PC-9 (cell line): ENCODE measurements around the gene BEST2. TPM values are rescaled to one million over a fixed set of nuclear protein-coding genes. Genes with fewer than 3 reads are reported as not detected.

Experiments used
- BruUV-seq: library from RNA; stranded (reverse); fragments of 400-500 nt; replicated peaks from 2 replicates; lab custom pipeline; 2021; lab: Mats Ljungman, UMichigan
- CTCF ChIA-PET: fragments of 300-600 bp; sonication (Branson Sonifier 250); formaldehyde crosslinking; loops from one replicate; lab custom pipeline; 2022; ENCODE audit warnings: antibody characterized with exemption; lab: Charles Lee
- POLR2A ChIA-PET: fragments of 300-600 bp; sonication (Branson Sonifier 250); formaldehyde crosslinking; loops from one replicate; lab custom pipeline; 2022; ENCODE audit warnings: antibody characterized with exemption; ENCODE audit not compliant: unreplicated experiment; lab: Charles Lee
- DNase-seq, 2 experiments: peaks; one replicate each; pipeline versions ENCODE4 v3.0.0 to v3.0.0-alpha.2; 2015 to 2022; ENCODE audit warnings: mixed read lengths in 1 of 2
- H2AFZ ChIP-seq: fragments of 200-600 bp; sonication (generic); 2 replicates; pipeline ENCODE4 v1.8.1; 2017; ENCODE audit warnings: antibody characterized with exemption
- H3F3A ChIP-seq: fragments of 200-600 bp; sonication (generic); 2 replicates; pipeline ENCODE4 v1.8.1; 2017; ENCODE audit warnings: antibody characterized with exemption, mild to moderate bottlenecking, low read depth; ENCODE audit not compliant: insufficient read depth
- H3K27ac ChIP-seq: fragments of 200-600 bp; sonication (generic); 2 replicates; pipeline ENCODE4 v1.6.1; 2016; ENCODE audit warnings: mixed run types
- H3K27me3 ChIP-seq: fragments of 200-600 bp; sonication (generic); 2 replicates; pipeline ENCODE4 v1.6.1; 2016; ENCODE audit warnings: low read depth, mixed run types; ENCODE audit not compliant: insufficient read depth
- H3K36me3 ChIP-seq: fragments of 200-600 bp; sonication (generic); 2 replicates; pipeline ENCODE4 v1.6.1; 2016; ENCODE audit warnings: low read depth, mixed run types
- H3K4me1 ChIP-seq: fragments of 200-600 bp; sonication (generic); replicated peaks from 2 replicates; pipeline ENCODE4 v1.6.1; 2016; ENCODE audit warnings: mixed run types; ENCODE audit not compliant: insufficient read depth
- H3K4me2 ChIP-seq: fragments of 200-600 bp; sonication (generic); 2 replicates; pipeline ENCODE4 v1.6.1; 2017; ENCODE audit warnings: mixed run types
- H3K4me3 ChIP-seq: fragments of 200-600 bp; sonication (generic); 2 replicates; pipeline ENCODE4 v1.6.1; 2016; ENCODE audit warnings: mixed run types
- H3K79me2 ChIP-seq: fragments of 200-600 bp; sonication (generic); 2 replicates; pipeline ENCODE4 v1.6.1; 2017; ENCODE audit warnings: low read depth, mixed run types
- H3K9me2 ChIP-seq: fragments of 200-600 bp; sonication (generic); 2 replicates; pipeline ENCODE4 v1.8.1; 2017; ENCODE audit warnings: mild to moderate bottlenecking; ENCODE audit not compliant: insufficient read depth
- H3K9me3 ChIP-seq: fragments of 200-600 bp; sonication (generic); 2 replicates; pipeline ENCODE4 v1.8.1; 2016; ENCODE audit warnings: low read depth; ENCODE audit not compliant: insufficient read depth
- H4K20me1 ChIP-seq: fragments of 200-600 bp; sonication (generic); 2 replicates; pipeline ENCODE4 v1.8.1; 2017; ENCODE audit not compliant: insufficient read depth
- CTCF ChIP-seq: fragments of 200-600 bp; sonication (generic); conservative IDR thresholded peaks from 2 replicates; pipeline ENCODE4 v1.6.1; 2017; ENCODE audit warnings: mixed run types, antibody characterized with exemption, mild to moderate bottlenecking, moderate library complexity
- EZH2 ChIP-seq: fragments of 200-600 bp; sonication (generic); IDR thresholded peaks from 2 replicates; pipeline ENCODE4 v1.8.0; 2017; ENCODE audit warnings: antibody characterized with exemption, low read depth
- intact Hi-C: fragments of 100-400 bp; cut with micrococcal nuclease; formaldehyde crosslinking; loops from one replicate; pipeline ENCODE4 v1.10.0; 2022; ENCODE audit not compliant: unreplicated experiment
- total RNA-seq: library from RNA; stranded (reverse); gene quantifications from 2 replicates; pipeline ENCODE4 v1.2.3, GENCODE V29; 2021

BEST2 gene
- total RNA-seq, 1 experiment from 2014 or later = not detected

- no TSS peak for BruUV-seq
- H4K20me1 ChIP-seq = 0 out of 2 replicates have a peak, but pooled peaks cover 3% of the 10 kb centered on the region
- ChIA-PET POLR2A (no interaction called here), CTCF (no interaction called here)
- H3K4me2 ChIP-seq = no peak overlapping the region
- peaks cover 18% of the 10 kb centered on the region for H3K27me3 ChIP-seq
- no peak overlapping the region for H3K27ac ChIP-seq
- H2AFZ ChIP-seq = no peak overlapping the region
- DNase-seq = no peak
- no peaks in the 10 kb centered on the region for H3K36me3 ChIP-seq
- no peak for TF ChIP-seq EZH2
- TF ChIP-seq CTCF = no peak
- peaks cover 29% of the 10 kb centered on the region for H3F3A ChIP-seq
- no peaks in the 10 kb centered on the region for H3K9me3 ChIP-seq
- H3K4me3 ChIP-seq = no peak overlapping the region
- H3K4me1 ChIP-seq = peaks cover 6% of the 10 kb centered on the region; the same call in 1 of the 2 replicates
- H3K79me2 ChIP-seq = no peaks in the 10 kb centered on the region
- H3K9me2 ChIP-seq = no peaks in the 10 kb centered on the region
- intact Hi-C loops = no loop called here
Measured at GRCh38 chr19:12754465-12755196, 3.0 kb downstream of the BEST2 start.

- no peak for DNase-seq
- no TSS peak for BruUV-seq
- ChIA-PET POLR2A (interaction anchor here (0.6 kb wide), 1 partner anchor 9 kb away, joined by 3 read pairs; no protein-coding TSS in a partner anchor), CTCF (interaction anchor here (1.2 kb wide), 1 partner anchor 10 kb away, joined by 3 read pairs; no protein-coding TSS in a partner anchor)
- TF ChIP-seq EZH2 (no peak), CTCF (no peak)
- H3K4me3 ChIP-seq = no peak overlapping the region
- peaks cover 12% of the 10 kb centered on the region for H3K27me3 ChIP-seq
- no peaks in the 10 kb centered on the region for H3K9me3 ChIP-seq
- 0 out of 2 replicates have a peak, but pooled peaks cover 3% of the 10 kb centered on the region for H4K20me1 ChIP-seq
- peaks cover 6% of the 10 kb centered on the region; the same call in 1 of the 2 replicates for H3K4me1 ChIP-seq
- no peaks in the 10 kb centered on the region for H3K9me2 ChIP-seq
- H3K79me2 ChIP-seq = no peaks in the 10 kb centered on the region
- intact Hi-C loops = no loop called here
- H3F3A ChIP-seq = peaks cover 29% of the 10 kb centered on the region
- H3K36me3 ChIP-seq = no peaks in the 10 kb centered on the region
- no peak overlapping the region for H3K27ac ChIP-seq
- H3K4me2 ChIP-seq = no peak overlapping the region
- H2AFZ ChIP-seq = no peak overlapping the region
Measured at GRCh38 chr19:12756150-12756883, 4.7 kb downstream of the BEST2 start.

- BruUV-seq = no TSS peak
- 0 out of 2 replicates have a peak, but pooled peaks cover 3% of the 10 kb centered on the region for H4K20me1 ChIP-seq
- no peaks in the 10 kb centered on the region for H3K9me2 ChIP-seq
- DNase-seq = peak; percentile 60 to 70
- peak overlapping the region; percentile 37; the same call in 1 of the 2 replicates for H3K4me3 ChIP-seq
- H3K27me3 ChIP-seq = peaks cover 6% of the 10 kb centered on the region; the same call in 1 of the 2 replicates
- H2AFZ ChIP-seq = peak overlapping the region; percentile 71; the same call in 1 of the 2 replicates
- no peaks in the 10 kb centered on the region for H3K79me2 ChIP-seq
- H3K9me3 ChIP-seq = no peaks in the 10 kb centered on the region
- CTCF ChIA-PET = interaction anchor here (0.6 to 1.3 kb wide), 2 partner anchors 35 to 1066 kb away, joined by 3 to 9 read pairs; no protein-coding TSS in a partner anchor
- no peaks in the 10 kb centered on the region for H3K36me3 ChIP-seq
- intact Hi-C loops = no loop called here
- no peak for TF ChIP-seq EZH2
- TF ChIP-seq CTCF = peak; percentile 97
- H3K27ac ChIP-seq = no peak overlapping the region
- H3K4me2 ChIP-seq = peak overlapping the region; percentile 82
- H3F3A ChIP-seq = peaks cover 42% of the 10 kb centered on the region
- peaks cover 6% of the 10 kb centered on the region; the same call in 1 of the 2 replicates for H3K4me1 ChIP-seq
- POLR2A ChIA-PET = no interaction called here
Measured at GRCh38 chr19:12757544-12758274, 6.1 kb downstream of the BEST2 start.
